LHCN-M2 (cell line): ENCODE results near the gene MYNN. TPM values are rescaled to one million over a fixed set of nuclear protein-coding genes. Genes with fewer than 3 reads are reported as not detected.

Experiments
- DNase-seq: peaks from one replicate; pipeline ENCODE4 v3.0.0-alpha.2; 2012; ENCODE audit warnings: low read depth
- total RNA-seq: library from RNA; depleted of rRNA; stranded (reverse); fragments of >200 nt; gene quantifications from 2 replicates; pipeline ENCODE4 v1.2.3, GENCODE V29; 2014; rRNA removed

Gene MYNN
- total RNA-seq, 1 experiment from 2014 or later: 13.9 TPM

- no peak for DNase-seq
Observed at GRCh38 chr3:169827712-169828111, 54.5 kb downstream of the MYNN start.

- DNase-seq: no peak
Observed at GRCh38 chr3:169835533-169835932, 62.3 kb downstream of the MYNN start.

DNA sequence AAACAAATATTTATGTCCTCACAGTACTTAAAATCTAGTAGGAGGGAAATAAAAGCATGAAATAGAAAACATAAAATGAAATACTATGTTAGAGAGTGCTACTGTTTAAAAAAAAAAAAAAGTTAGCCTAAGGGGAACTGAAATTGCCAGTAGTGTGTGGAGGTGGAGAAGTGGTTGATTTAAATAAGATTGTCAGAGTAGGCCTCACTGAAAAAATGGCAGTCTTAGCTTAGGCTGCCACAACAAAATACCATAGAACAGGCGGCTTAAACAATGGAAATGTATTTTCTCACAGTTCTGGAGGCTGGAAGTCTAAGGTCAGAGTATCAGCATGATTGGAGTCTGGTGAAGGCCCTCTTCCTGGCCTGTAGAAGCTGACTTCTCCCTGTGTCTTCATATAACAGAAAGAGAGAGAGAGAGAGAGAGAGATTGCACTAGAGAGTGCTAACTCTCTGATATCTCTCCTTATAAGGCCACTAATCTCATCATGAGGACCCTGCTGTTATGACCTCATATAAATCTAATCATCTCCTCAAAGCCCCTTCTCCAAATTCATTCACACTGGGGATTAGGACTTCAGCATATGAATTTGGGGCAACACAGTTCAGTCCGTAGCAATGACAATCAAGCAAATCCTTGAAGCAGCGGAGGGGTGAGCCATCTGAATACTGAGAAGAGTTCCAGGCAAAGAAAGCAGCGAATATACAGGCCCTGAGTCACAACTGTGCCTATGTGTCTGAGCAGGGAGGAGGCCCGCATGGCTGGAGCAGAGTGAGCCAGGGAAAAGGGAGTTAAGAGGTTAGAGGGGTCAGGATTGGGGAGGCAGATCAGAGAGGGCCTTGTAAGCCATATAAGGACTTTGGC, 63.1 kb downstream of the MYNN start:
- no peak for DNase-seq

DNA sequence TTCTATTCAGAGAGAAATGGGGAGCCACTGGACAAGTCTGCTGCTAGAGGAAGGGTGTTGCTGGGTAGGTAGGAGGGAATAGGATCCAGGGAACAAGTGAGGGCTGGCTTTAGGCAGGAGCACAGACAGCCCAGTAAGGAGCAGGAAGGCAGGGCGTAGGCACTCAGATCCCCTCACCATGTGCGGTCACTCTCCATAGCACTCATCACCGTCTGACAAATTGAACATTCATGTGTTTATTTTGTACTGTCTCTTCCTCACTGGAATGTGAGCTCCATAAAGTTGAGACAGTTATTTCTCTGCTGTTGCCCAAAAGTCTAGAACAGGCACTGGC, 63.7 kb downstream of the MYNN start:
- no peak for DNase-seq

GRCh38 chr3:169838511-169839030, 65.4 kb downstream of the MYNN start:
- DNase-seq: no peak

Other genes with a start within 250 kb of the MYNN start
- 12.8 and 13.8 TPM in 2 replicates for gene MECOM, start 109.7 kb upstream of the MYNN start, total RNA-seq
- gene TERC, start 8.3 kb upstream of the MYNN start, total RNA-seq: 434 and 471 TPM in 2 replicates
- gene ACTRT3, start 3.8 kb upstream of the MYNN start, total RNA-seq: 6.1 and 6.5 TPM in 2 replicates
- not detected in 2 replicates for gene LRRIQ4, start 39.5 kb downstream of the MYNN start, total RNA-seq
- 5.4 TPM in 2 replicates for gene LRRC34, start 39.5 kb downstream of the MYNN start, total RNA-seq
- gene LRRC31, start 96.5 kb downstream of the MYNN start, total RNA-seq: not detected in 2 replicates
- gene SAMD7, start 138.2 kb downstream of the MYNN start, total RNA-seq: not detected in 2 replicates
- 32.1 and 35.8 TPM in 2 replicates for gene SEC62, start 193.4 kb downstream of the MYNN start, total RNA-seq